T follicular helper cell (primary cell): ENCODE results near the gene RABEP2.
"Not testable (repeated sequence)": the region's sequence is repeated elsewhere in the genome, so short reads cannot be mapped to it uniquely, and the experiment has no call there.

Experiments used
- DNase-seq: peaks from one replicate; pipeline ENCODE4 v3.0.0-alpha.2; 2020; ENCODE audit warnings: low read depth
- total RNA-seq, 2 experiments: gene quantifications; one replicate each; lab custom pipeline; 2026; lab: John Stamatoyannopoulos, UW

Gene RABEP2
- 22.9 to 35.4 reads per million in 2 experiments for total RNA-seq

DNA sequence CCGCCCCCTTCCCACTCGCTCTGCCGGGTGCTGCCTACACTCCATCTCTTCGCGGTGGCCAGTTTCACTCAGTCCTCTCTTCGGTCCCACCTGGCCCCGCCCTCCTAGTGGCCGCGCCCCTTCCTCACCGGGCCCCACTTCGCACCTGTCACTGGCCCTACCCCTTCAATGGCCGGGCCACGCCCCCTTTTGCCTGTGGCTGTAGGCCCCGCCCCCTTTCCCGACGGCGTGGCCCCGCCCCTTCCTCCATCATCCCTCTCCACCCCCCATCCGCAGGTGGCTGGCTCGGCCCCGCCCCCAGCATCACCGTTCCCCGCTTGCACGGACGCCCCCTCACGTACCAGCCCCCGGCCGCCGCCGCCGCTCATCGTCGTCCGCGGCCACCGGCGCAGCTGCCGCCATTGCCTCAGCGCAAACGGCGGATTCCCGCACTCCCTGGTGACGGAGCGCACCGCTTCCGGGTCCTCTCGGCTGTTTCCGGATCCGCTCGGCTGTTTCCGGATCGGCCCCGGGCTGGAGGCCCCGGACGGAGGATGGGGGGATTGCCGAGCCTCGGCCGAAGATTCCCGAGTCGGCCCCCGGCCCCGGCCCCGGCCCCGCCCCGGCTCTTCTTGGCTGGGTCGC is at the start of gene RABEP2:
RABEP2 (minus strand) TSS at position 477 of the 624 bp plus-strand sequence; CDS start at position 402, 75 bp downstream.
- DNase-seq = peak; percentile 89

GRCh38 chr16:28974437-28975157 is 49.6 kb upstream of the RABEP2 start, which contains the start of gene SPNS1:
Gene SPNS1, plus strand, starts transcription at chr16:28974778. Its CDS starts 374 bp downstream, at chr16:28975152.
- peak; percentile 82 for DNase-seq

- no peak for DNase-seq
Measured at GRCh38 chr16:28974007-28974436, 49.0 kb upstream of the RABEP2 start.

- not testable (repeated sequence) for DNase-seq
Measured at GRCh38 chr16:28969696-28970095, 44.7 kb upstream of the RABEP2 start.

DNA sequence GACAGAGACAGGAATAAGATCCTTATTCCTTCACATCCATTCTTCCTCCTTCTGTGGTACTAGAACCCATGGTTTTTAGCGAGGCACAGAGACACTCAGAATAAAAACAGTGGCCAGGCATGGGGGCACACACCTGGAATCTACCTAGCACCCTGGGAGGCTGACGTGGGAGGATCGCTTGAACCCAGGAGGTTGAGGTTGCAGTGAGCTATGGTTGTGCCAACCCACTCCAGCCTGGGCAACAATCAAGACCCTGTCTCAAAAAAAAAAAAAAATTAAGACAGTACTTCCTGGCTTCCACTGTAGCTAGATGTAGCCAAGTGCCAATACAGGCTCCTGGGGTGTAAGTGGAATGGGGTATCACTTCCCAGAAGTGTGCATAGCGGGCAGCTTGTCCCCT is 42.1 kb upstream of the RABEP2 start:
- DNase-seq = no peak

- DNase-seq = no peak
Measured at GRCh38 chr16:28964496-28964895, 39.5 kb upstream of the RABEP2 start.

GRCh38 chr16:28964072-28964471 is 39.0 kb upstream of the RABEP2 start:
- no peak for DNase-seq

DNA sequence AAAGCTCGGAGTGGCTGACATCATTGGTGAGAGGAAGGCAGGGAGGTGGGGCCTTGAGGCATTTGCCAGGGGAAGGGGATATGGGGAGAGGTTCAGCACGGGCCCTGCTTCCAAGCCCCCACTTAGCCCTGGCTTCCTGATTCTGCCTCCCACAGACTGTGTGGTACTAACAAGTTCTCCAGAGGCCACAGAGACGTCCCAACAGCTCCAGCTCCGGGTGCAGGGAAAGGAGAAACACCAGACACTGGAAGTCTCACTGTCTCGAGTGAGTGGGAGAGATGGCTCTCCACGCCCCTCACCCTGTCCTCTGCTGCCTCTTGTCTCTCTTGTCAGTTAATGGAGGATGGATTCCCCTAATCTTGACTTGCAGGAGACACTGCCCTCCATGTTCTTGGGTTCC is 33.8 kb upstream of the RABEP2 start:
- DNase-seq = no peak

DNA sequence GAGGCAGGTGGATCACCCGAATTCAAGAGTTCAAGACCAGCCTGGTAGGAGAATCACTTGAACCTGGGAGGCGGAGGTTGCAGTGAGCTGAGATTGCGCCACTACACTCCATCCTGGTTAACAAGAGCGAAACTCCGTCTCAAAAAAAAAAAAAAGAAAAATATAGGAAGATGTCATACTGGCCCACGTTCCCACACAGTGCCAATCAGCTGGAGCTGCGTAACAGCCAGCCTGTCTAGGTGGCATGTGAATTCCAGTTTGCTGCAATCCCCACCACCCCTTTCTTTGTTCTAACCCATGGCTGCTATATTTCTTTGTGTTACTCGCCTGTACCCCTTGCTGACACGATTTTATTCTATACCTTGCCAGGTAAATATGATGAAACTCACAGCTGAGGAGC is 33.2 kb upstream of the RABEP2 start:
- no peak for DNase-seq

- DNase-seq = no peak
Measured at GRCh38 chr16:28951410-28951943, 26.4 kb upstream of the RABEP2 start.

GRCh38 chr16:28950648-28951409 is 25.8 kb upstream of the RABEP2 start, which contains the start of gene NFATC2IP:
Gene NFATC2IP, plus strand, starts transcription at chr16:28950937. Its CDS starts 75 bp downstream, at chr16:28951012.
- peak; percentile 99 for DNase-seq

GRCh38 chr16:28946681-28947080 is 21.6 kb upstream of the RABEP2 start:
- no peak for DNase-seq

DNA sequence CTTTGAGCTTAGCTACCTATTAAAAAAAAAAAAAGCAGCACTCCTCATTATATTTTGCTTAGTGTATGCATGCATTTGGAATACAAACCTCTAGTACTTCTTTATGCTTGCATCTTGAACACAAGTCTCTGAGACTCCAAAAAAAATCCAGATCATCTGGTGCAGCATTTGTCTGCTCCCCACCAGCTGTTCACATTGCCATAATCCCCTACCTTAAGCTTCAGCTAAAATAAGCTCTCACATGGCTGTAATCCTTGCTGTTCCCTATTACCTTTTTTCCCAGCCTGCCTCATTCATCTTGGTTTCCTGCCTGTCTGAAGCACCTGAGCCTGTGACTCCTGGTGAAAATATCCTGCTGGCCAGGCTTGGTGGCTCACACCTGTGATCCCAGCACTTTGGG is 18.2 kb upstream of the RABEP2 start:
- DNase-seq = no peak

DNA sequence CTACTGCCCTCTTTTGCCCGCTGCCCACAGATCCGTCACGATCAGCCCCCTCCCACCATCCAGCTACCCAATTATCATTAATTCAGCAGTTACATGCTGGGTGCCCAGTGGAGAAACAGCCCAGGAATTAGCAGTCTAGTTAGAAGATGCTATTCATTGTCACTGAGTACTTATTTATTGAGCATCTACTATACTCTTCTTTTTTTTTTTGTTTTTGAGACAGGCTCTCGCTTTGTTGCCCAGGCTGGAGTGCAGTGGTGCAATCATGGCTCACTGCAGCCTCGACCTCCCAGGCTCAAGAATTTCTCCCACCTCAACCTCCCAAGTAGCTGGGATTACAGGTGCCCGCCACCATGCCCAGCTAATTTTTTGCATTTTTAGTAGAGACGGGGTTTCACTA is 14.8 kb upstream of the RABEP2 start:
- DNase-seq = not testable (repeated sequence)

- no peak for DNase-seq
Measured at GRCh38 chr16:28938721-28939120, 13.7 kb upstream of the RABEP2 start.

DNA sequence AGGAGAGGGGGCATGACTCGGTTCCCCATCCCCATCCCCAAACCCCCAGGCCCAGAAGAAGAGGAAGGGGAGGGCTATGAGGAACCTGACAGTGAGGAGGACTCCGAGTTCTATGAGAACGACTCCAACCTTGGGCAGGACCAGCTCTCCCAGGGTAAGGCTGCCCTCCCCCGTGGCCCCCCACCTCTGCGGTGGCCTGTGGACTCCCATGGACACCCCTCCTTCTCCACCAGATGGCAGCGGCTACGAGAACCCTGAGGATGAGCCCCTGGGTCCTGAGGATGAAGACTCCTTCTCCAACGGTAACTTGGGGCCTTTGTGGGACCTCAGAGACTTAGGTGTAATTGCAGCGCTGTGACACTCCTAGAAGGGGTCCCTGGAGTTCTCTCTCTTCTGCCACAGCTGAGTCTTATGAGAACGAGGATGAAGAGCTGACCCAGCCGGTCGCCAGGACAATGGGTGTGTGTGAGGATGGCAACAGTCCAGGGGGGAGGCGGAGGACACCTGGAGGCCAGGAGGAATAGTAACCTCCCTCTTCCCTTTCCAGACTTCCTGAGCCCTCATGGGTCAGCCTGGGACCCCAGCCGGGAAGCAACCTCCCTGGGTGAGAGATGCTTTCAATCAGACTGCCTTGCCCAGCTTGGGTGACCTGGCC is 12.3 kb upstream of the RABEP2 start:
- no peak for DNase-seq

GRCh38 chr16:28936784-28937155 is 11.7 kb upstream of the RABEP2 start:
- no peak for DNase-seq

- peak; percentile 77 for DNase-seq
Measured at GRCh38 chr16:28935924-28936783, 11.1 kb upstream of the RABEP2 start.

GRCh38 chr16:28935346-28935745 is 10.3 kb upstream of the RABEP2 start:
- no peak for DNase-seq

- DNase-seq = no peak
Measured at GRCh38 chr16:28933171-28933570, 8.1 kb upstream of the RABEP2 start.
